Measurements from ENCODE around the gene DDX49.
"Not testable (repeated sequence)": the region's sequence is repeated elsewhere in the genome, so short reads cannot be mapped to it uniquely, and the experiment has no call there.

The DDX49 gene

GRCh38 chr19:18913466-18913865 lies 6.0 kb upstream of the DDX49 start:
- no peak for DNase-seq

DNA sequence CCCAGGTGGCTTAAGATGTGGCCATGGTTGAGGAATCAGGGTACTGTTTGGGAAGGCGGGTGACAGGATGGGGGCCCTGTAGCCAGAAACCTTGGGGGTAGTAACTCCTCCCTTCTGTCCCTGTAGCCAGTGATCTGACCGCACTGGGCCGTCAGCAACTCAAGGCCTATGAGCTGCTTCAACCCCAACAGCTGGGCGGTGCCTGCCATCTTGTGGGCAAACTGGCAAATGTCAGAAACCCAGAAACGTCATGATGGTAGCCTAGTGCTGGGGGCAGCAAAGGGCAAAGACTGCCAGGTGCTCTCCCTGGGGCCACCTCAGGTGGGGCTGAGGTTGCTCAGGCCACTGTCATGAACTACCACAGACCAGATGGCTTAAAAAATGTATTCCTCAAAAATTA lies 3.9 kb upstream of the DDX49 start:
- no peak for DNase-seq

GRCh38 chr19:18917593-18917992 lies 1.9 kb upstream of the DDX49 start:
- not testable (repeated sequence) for DNase-seq

DNA sequence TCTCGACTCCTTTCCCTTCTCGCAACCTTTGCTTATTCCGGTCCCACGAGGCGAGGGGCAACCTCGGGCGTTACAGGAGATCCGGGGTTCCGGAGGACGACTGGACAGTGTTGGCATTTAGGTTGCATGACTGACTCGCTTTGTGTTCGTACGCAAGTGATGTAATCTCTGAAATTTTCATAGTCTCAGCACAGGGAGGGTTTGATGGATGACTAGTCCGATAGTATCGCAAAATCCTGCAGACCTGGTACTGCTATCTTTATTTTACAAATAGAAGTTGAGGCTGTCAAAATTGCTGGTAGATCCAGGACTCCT lies 342 bp downstream of the DDX49 start:
- no peak for DNase-seq

DNA sequence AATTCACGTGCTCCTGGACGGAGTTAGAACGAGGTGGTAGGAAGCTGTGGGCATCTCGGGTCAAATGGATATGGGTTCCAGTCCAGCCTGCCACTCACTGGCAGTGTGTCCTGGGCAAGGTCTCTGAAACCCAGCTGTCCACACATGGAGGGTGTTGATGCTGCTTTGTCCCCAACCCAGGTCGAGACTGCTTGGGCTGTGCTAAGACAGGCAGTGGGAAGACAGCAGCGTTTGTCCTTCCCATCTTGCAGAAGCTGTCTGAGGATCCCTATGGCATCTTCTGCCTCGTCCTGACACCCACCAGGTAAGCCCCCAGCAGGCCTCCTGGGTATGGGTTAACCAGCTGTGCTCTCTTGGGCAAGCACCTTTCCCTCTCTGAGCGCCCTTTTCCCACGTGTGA lies 885 bp downstream of the DDX49 start:
- DNase-seq: no peak

DNA sequence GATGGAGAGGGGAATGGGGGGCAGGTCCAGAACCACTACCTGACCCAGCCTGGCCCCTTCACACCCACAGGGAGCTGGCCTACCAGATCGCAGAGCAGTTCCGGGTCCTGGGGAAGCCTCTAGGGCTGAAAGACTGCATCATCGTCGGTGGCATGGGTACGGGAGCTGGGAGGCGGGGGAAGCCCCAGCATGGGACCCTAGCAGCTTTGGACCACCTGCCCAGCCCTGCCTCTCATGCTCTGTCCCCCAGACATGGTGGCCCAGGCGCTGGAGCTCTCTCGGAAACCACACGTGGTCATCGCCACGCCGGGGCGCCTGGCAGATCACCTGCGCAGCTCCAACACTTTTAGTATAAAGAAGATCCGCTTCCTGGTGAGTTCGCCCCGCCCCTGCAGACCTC lies 2.1 kb downstream of the DDX49 start:
- DNase-seq: no peak

- DNase-seq: no peak
Observed at GRCh38 chr19:18922228-18922985, 2.9 kb downstream of the DDX49 start.

DNA sequence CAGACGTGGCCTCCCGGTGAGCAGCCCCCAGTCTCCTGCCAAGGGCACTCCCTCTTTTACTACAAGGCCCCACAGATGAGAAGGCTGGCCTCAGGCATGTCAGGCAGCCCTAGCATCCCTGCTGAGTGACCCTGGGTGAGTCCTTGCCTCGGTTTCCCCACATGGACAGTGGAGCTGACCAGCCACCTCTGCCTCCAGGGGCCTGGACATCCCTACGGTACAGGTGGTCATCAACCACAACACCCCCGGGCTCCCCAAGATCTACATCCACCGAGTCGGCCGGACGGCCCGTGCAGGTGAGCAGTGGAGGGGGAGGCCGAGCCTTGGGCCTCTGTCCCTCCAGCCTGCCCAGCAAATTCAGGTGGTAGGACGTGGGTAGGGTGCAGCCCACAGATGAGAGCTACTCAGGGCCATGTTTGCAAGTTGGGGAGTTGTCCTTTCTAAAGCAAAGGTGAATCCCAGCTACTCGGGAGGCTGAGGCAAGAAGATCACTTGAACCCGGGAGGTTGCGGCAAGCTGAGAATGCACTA lies 5.2 kb downstream of the DDX49 start:
- DNase-seq: no peak

- no peak for DNase-seq
Observed at GRCh38 chr19:18928018-18928805, 8.7 kb downstream of the DDX49 start.

GRCh38 chr19:18929311-18929710 lies 9.8 kb downstream of the DDX49 start:
- no peak for DNase-seq

GRCh38 chr19:18931316-18932162 lies 12.0 kb downstream of the DDX49 start:
- DNase-seq: no peak

GRCh38 chr19:18932216-18932841 lies 12.8 kb downstream of the DDX49 start:
- DNase-seq: no peak

GRCh38 chr19:18933297-18933696 lies 13.8 kb downstream of the DDX49 start:
- DNase-seq: no peak

DNA sequence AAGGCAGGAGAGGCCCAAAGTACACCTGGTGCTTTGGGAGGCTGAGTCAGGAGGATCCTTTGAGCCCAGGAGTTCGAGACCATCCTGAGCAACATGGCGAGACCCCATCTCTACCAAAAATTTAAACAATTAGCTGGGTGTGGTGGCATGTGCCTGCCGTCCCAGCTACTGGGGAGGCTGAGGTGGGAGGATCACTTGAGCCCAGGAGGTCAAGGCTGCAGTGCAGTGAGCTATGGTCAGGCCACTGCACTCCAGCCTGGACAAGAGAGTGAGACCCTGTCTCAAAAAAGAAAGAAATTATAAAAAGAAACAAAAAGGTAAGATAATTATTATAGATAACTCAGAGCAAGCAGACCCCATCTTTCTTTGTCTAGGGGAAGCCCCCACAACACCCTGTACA lies 19.6 kb downstream of the DDX49 start:
- no peak for DNase-seq

DNA sequence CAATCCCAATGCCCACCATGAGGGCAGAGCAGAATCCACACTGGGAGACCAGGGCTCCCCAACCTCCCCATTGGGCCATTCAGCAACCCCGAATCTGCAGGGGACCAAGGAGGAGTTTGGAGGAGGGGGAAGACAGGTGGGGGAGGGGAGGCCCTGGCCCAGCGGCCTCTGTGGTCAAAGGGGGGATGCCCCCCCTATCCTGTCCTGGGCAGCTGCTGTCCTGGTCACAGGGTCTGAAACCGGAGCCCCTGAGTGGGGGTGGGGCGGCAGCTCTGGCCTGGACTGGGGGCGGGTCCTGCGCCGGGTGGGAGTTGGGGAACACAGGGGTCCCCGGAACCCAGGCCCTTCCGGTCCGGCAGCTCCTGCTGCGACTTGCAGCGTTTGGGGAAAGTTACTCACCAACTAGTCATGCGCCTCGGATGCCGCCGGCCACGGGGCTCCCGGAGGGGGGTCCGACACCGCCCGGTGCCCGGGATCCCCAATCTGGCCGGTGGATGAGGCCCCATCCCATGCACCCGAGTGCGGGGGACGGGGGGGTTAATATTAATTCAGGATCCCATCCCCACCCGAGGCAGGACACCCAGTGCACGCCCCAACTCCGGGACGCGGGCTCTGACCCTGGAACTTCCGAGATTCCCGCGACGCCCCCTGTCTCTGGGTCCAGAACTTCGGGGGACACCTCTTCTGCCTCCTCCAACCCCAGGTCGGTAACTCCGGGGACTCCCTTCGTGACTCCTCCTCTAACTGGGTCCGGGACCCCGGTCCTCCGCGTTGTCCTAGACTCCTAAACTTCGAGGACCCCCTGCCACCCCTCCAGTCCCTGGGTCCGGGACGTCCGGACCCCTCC lies 20.6 kb downstream of the DDX49 start:
- DNase-seq: no peak

GRCh38 chr19:18940769-18941627 lies 21.5 kb downstream of the DDX49 start, which contains the start of gene HOMER3:
TSS of gene HOMER3 (minus strand) at chr19:18941217. CDS start at chr19:18938982, 2,235 bp downstream.
- no peak for DNase-seq

GRCh38 chr19:18941628-18942354 lies 22.3 kb downstream of the DDX49 start:
- DNase-seq: no peak

GRCh38 chr19:18942692-18943091 lies 23.2 kb downstream of the DDX49 start:
- DNase-seq: no peak

DNA sequence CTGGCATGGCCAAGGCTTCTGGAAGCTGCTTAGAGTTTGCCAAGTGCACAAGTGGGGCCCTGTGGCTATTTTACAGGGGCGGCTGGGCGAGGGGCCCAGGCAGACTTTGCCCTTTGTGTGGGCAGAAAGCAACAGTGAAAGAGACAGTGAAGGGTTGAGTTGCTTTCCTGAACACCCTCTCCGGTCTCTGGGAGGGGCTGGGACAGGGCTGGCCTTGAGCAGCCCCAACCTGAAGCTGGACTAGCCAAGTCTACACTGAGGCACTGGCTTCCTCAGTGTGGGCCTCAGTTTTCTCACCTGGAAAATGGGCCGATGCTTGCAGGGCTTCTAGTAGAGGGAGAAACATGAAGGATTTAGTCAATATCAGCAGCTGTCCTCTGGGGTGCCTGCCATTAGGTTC lies 23.9 kb downstream of the DDX49 start:
- no peak for DNase-seq

DNA sequence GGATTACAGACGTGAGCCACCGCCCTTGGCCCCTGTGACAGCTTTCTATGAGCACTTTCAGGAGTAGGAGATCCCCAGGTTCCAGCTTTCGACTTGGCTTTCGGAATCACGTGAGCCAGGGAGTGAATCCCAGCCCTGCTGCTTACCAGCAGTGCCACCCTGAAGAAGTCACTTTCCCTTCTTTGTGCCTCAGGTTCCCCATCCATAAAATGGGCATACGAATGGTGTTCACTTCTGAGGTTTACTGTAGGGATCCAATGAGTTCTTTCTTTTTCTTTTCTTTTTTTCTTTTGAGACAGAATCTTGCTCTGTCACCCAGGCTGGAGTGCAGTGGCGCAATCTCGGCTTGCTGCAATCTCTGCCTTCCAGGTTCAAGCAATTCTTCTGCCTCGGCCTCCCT lies 25.8 kb downstream of the DDX49 start:
- no peak for DNase-seq

Data from NCI-H187 treated with DMSO at 0.1 percent for 48 hours (cell line).